Body of pancreas (tissue), 4 donors: ENCODE results near the gene KIF16B. TPM values are rescaled to one million over a fixed set of nuclear protein-coding genes. Genes with fewer than 3 reads are reported as not detected.
A peak's percentile ranks its signal among the peaks of the same experiment; 100 is the strongest.

Source experiments
- ATAC-seq: fragments of 150-250 bp; one replicate; pipeline ENCODE4 v1.9.1; 2016
- DNase-seq, 4 donors: peaks; one replicate each; pipeline ENCODE4 v3.0.0-alpha.2; 2019
- H3K27ac ChIP-seq, 4 donors: fragments of 200-600 bp; sonication (generic); 1 replicate in 3 of 4; 2 replicates in 1 of 4; pipeline versions ENCODE4 v1.5.1 to v1.6.1; 2016 to 2019; ENCODE audit warnings: mild to moderate bottlenecking in 1 of 4, mixed read lengths in 1 of 4, moderate library complexity in 1 of 4
- H3K27me3 ChIP-seq, 2 donors: fragments of 200-600 bp; sonication (generic); one replicate each; pipeline ENCODE4 v1.6.0; 2016; ENCODE audit warnings: mild to moderate bottlenecking in 1 of 2
- H3K36me3 ChIP-seq, 2 donors: fragments of 200-600 bp; sonication (generic); replicated peaks in 1 of 2; 2 replicates each; pipeline ENCODE4 v1.5.1; 2016; ENCODE audit warnings: low read depth in 2 of 2; ENCODE audit not compliant: insufficient read depth in 1 of 2
- H3K4me1 ChIP-seq: fragments of 200-600 bp; sonication (generic); one replicate; pipeline ENCODE4 v1.6.0; 2016
- H3K4me3 ChIP-seq, 2 donors: fragments of 200-600 bp; sonication (generic); 1 replicate in 1 of 2; 2 replicates in 1 of 2; pipeline ENCODE4 v1.5.1; 2016 to 2019
- H3K9me3 ChIP-seq, 3 donors: fragments of 200-600 bp; sonication (generic); 1 replicate in 2 of 3; 2 replicates in 1 of 3; pipeline ENCODE4 v1.5.1; 2016
- POLR2A ChIP-seq, 3 donors: fragments of 450-650 bp; IDR thresholded peaks; one replicate each; pipeline ENCODE4 v1.6.1; 2016; ENCODE audit warnings: antibody characterized with exemption in 3 of 3, mild to moderate bottlenecking in 2 of 3
- WGBS, 2 donors: methylation state at CpG; one replicate each; pipeline ENCODE4 v1.1.5; 2017; 5-methylcytosine and 5-hydroxymethylcytosine counted together
- intact Hi-C: fragments of 100-400 bp; cut with DNase I; formaldehyde crosslinking; loops from one replicate; pipeline ENCODE4 v1.15.1; 2023
- total RNA-seq, 2 donors: library from RNA; depleted of rRNA; stranded (reverse); fragments of >200 nt; gene quantifications; one replicate each; pipeline ENCODE4 v1.1.0, GENCODE V29; 2016
- TF ChIP-seq, protein P1 (sequence below), 7 experiments: fragments of 450-650 bp in 4 of 7; fragments of 200-600 bp in 3 of 7; sonication (generic) in 3 of 7; IDR thresholded peaks; one replicate each; pipeline ENCODE4 v1.5.1; 2016 to 2019; ENCODE audit warnings: antibody characterized with exemption in 7 of 7

KIF16B gene
- total RNA-seq, 2 donors from 2014 or later: 13.7 to 55.0 TPM

DNA sequence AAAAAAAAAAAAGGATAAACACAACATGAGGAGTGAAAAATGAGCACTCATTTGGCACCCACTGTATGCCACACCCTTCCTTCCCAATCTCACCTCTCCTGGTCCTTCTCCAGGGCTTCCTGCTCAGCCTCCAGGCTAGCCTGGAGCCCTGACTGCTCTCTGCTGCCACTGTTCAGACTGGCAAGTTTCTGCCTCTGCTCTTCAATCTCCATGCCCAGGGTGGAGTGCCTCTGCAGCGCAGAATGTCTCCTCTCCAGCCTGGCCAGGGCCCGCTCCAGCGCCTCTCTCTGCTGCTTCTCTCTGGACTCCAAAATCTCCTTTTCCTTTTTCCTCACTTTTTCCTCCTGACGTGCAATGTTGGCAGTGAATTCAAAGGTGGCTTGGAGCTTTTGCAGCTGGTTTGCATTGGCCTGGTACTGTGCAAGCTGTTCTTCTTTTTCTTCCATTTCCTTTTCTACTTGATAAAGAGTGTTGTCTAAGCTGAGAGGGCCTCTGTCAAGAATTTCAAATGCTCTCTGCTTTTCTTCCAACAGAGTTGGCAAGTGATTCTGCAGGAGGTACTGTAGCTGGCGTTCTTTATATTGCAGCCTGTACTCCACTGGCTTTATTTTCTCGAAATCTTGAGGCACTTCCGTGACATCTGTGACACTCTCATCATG, 194.4 kb downstream of the KIF16B start:
- H3K27ac ChIP-seq: no peak overlapping the region
- H3K9me3 ChIP-seq: no peaks in the 10 kb centered on the region
- no peaks in the 10 kb centered on the region for H3K27me3 ChIP-seq
- ATAC-seq (no peak), DNase-seq (no peak)
- intact Hi-C loops: no loop called here
- H3K4me3 ChIP-seq: no peak overlapping the region
- no peak for TF ChIP-seq POLR2A (IDR thresholded peaks at IDR 0.05)
- TF ChIP-seq, protein P1, sequence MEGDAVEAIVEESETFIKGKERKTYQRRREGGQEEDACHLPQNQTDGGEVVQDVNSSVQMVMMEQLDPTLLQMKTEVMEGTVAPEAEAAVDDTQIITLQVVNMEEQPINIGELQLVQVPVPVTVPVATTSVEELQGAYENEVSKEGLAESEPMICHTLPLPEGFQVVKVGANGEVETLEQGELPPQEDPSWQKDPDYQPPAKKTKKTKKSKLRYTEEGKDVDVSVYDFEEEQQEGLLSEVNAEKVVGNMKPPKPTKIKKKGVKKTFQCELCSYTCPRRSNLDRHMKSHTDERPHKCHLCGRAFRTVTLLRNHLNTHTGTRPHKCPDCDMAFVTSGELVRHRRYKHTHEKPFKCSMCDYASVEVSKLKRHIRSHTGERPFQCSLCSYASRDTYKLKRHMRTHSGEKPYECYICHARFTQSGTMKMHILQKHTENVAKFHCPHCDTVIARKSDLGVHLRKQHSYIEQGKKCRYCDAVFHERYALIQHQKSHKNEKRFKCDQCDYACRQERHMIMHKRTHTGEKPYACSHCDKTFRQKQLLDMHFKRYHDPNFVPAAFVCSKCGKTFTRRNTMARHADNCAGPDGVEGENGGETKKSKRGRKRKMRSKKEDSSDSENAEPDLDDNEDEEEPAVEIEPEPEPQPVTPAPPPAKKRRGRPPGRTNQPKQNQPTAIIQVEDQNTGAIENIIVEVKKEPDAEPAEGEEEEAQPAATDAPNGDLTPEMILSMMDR (IDR thresholded peaks at IDR 0.05): no peak
- 92 to 95% methylated on average over 7 of the region's 7 CpGs for WGBS, 2 donors
- H3K4me1 ChIP-seq: no peaks in the 10 kb centered on the region
- H3K36me3 ChIP-seq: peaks cover 0 to 3% of the 10 kb centered on the region in 2 donors

DNA sequence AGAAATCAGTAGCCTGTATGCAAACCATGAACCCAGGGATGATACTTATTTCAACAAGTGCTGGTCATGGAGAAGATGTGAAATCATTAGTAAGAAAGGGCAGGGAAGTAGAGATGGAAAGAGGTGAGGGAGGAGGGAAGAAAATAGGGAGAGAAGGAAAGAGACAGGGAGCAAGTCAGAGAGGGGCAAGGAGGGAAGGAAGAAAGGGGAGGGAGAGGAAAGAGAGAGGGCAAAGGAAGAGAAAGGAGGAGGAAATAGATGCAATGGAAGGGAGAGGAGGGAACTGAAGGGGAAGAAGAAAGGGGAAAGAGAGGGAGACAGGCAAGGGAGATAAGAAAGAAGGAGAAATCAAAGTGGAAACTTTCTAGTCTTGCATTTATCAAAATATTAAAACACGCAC, 195.1 kb downstream of the KIF16B start:
- Histone ChIP-seq H3K4me3 (no peak overlapping the region), H3K9me3 (no peaks in the 10 kb centered on the region), H3K27me3 (no peaks in the 10 kb centered on the region), H3K27ac (no peak overlapping the region), H3K4me1 (no peaks in the 10 kb centered on the region), H3K36me3 (peaks cover 0 to 3% of the 10 kb centered on the region in 2 donors)
- WGBS, 2 donors: 96% methylated on average over 1 of the region's 1 CpG
- no peak for DNase-seq
- TF ChIP-seq, protein P1 (IDR thresholded peaks at IDR 0.05): no peak
- no peak for TF ChIP-seq POLR2A (IDR thresholded peaks at IDR 0.05)
- intact Hi-C loops: no loop called here
- ATAC-seq: no peak

DNA sequence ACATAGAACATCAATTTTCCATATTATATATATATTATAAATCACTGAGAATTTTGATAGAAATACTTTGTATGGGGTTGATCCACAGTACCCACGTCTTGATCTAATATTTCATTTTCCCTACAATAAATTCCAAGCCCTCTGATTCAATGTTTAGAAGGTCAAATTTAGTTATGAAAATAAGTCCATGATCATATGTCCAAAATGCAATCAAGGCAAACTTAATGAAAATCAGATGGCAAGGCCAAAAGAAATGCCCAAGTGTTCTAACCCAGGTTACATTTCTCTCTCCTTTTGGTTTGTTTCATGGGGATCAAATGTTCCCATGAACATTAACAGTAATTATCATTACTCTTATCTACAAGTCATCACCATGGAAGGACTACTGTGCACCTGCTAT, 203.8 kb downstream of the KIF16B start:
- ATAC-seq (no peak), DNase-seq (no peak)
- Histone ChIP-seq H3K27me3 (no peaks in the 10 kb centered on the region), H3K4me3 (no peak overlapping the region), H3K9me3 (no peaks in the 10 kb centered on the region), H3K4me1 (no peaks in the 10 kb centered on the region), H3K36me3 (peaks cover 0 to 2% of the 10 kb centered on the region in 2 donors), H3K27ac (no peak overlapping the region)
- intact Hi-C loops: no loop called here
- WGBS, 2 donors: 76 to 90% methylated on average over 1 of the region's 1 CpG
- TF ChIP-seq, protein P1 (IDR thresholded peaks at IDR 0.05): no peak
- no peak for TF ChIP-seq POLR2A (IDR thresholded peaks at IDR 0.05)

DNA sequence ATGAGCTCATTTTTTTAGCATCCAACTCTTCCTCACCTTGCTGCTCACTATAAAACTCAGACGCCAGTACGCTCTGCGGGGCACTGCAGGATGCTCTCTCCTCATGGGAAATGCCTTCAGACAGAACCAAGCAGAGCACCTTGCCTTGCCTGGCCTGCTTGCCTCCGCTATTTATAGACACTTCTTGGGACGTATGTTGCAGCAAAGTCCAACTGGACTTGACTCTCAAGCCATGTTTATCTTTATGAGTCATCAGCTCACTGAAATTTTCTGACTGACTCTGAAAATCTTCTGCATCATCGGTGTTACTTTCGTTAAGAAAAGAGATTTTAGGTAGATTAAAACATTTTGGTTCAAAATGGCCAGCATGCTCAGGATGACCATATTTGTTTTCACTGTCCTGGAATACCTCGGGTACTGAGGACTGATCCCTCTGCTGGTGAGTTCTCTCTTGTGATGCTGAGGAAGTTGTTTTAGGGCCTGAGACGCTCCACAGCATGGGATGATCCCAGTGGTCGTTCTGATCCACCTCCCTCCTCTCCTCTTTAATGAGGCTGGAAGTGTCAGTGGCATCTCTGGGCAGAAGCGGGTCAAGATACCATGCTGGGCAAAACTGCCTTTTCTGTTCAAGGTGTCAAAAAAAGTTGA, 204.5 kb downstream of the KIF16B start:
- TF ChIP-seq, protein P1 (IDR thresholded peaks at IDR 0.05): no peak
- TF ChIP-seq POLR2A (IDR thresholded peaks at IDR 0.05): no peak
- ATAC-seq (no peak), DNase-seq (peak in 1 of 4 donors; percentile 40)
- Histone ChIP-seq H3K27me3 (no peaks in the 10 kb centered on the region), H3K9me3 (no peaks in the 10 kb centered on the region), H3K4me1 (no peaks in the 10 kb centered on the region), H3K27ac (no peak overlapping the region), H3K4me3 (no peak overlapping the region), H3K36me3 (peaks cover 0 to 2% of the 10 kb centered on the region in 2 donors)
- 83 to 86% methylated on average over 11 of the region's 11 CpGs for WGBS, 2 donors
- intact Hi-C loops: no loop called here
